ENCODE results near the gene DUSP8. TPM values are rescaled to one million over a fixed set of nuclear protein-coding genes. Genes with fewer than 3 reads are reported as not detected.

Gene DUSP8
- total RNA-seq, 2 experiments from 2014 or later, result not detected

- no TSS peak for BruUV-seq (replicated peaks)
- H3K79me2 ChIP-seq (ENCODE audit: insufficient read depth, low read depth, low read length), result no peaks in the 10 kb centered on the region
- intact Hi-C loops (cut with micrococcal nuclease; ENCODE audit: unreplicated experiment), result no loop called here
- TF ChIP-seq, protein P1, sequence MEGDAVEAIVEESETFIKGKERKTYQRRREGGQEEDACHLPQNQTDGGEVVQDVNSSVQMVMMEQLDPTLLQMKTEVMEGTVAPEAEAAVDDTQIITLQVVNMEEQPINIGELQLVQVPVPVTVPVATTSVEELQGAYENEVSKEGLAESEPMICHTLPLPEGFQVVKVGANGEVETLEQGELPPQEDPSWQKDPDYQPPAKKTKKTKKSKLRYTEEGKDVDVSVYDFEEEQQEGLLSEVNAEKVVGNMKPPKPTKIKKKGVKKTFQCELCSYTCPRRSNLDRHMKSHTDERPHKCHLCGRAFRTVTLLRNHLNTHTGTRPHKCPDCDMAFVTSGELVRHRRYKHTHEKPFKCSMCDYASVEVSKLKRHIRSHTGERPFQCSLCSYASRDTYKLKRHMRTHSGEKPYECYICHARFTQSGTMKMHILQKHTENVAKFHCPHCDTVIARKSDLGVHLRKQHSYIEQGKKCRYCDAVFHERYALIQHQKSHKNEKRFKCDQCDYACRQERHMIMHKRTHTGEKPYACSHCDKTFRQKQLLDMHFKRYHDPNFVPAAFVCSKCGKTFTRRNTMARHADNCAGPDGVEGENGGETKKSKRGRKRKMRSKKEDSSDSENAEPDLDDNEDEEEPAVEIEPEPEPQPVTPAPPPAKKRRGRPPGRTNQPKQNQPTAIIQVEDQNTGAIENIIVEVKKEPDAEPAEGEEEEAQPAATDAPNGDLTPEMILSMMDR (conservative IDR thresholded peaks at IDR 0.05; ENCODE audit: low read length), result no peak
- no peak for TF ChIP-seq EZH2phosphoT487 (IDR thresholded peaks at IDR 0.05; ENCODE audit: borderline replicate concordance, low read depth, low read length)
- ChIA-PET POLR2A (interaction anchor here (0.6 kb wide), 2 partner anchors 20 to 37 kb away, joined by 4 read pairs; no protein-coding TSS in a partner anchor), CTCF (ENCODE audit: unreplicated experiment) (no interaction called here)
- H3K36me3 ChIP-seq (ENCODE audit: insufficient read depth, low read length), result no peaks in the 10 kb centered on the region
- no peaks in the 10 kb centered on the region for H4K20me1 ChIP-seq (ENCODE audit: insufficient read depth, low read length)
- H2AFZ ChIP-seq (ENCODE audit: low read length), result no peak overlapping the region
- no peak for DNase-seq (ENCODE audit: low spot score)
- no peaks in the 10 kb centered on the region for H3K4me1 ChIP-seq (ENCODE audit: insufficient read depth, low read length, poor library complexity, severe bottlenecking)
- no peak overlapping the region for H3K4me2 ChIP-seq (ENCODE audit: low read length)
- no peaks in the 10 kb centered on the region for H3K9me2 ChIP-seq (ENCODE audit: insufficient read depth, low read length)
- no peak overlapping the region for H3K4me3 ChIP-seq (ENCODE audit: low read depth, low read length, poor library complexity, severe bottlenecking)
- H3K9me3 ChIP-seq (ENCODE audit: low read length), result no peaks in the 10 kb centered on the region
- H3K27ac ChIP-seq (ENCODE audit: low read depth, low read length, poor library complexity, severe bottlenecking), result no peak overlapping the region
Observed at GRCh38 chr11:1557904-1558774, 13.9 kb downstream of the DUSP8 start.

DNA sequence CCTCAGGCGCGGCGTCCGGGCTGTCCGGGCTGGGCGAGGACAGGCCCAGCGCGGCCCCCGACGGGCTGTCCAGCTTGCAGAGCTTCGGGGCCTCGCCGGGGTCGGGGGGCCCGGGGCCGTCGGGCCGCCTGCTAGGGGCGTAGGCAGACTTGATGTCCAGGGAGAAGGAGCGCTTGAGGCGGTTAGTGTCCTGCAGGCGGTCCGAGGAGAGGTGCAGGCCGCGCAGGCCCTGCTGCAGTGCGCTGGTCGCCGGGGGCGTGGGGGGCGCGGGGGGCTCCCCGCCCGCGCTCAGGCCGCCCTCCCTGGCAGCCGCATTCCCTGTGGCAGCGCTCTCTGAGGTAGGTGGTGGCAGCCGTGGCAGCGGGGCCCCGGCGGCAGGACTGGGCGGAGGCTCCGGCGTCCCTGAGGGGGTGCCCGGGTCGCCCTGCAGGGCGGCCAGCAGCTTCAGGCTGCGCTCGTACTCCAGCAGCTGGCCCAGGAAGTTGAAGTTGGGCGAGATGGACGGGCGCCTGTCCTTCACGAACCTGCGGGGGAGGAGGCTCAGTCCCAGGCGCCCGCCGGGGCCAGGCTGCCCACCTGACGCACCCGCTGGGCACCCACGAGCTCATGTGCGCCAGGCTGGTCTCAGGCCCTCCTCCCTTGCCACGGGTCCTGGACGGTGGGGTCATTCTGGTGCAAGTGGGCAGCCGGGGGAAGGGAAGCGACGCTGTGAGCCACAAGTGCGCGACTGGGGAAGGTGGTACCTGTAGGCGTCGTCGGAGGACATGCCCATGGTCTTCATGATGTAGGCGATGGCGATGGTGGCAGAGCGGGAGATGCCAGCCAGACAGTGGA, 14.8 kb downstream of the DUSP8 start:
- intact Hi-C loops (cut with micrococcal nuclease; ENCODE audit: unreplicated experiment), result no loop called here
- POLR2A ChIA-PET, result interaction anchor here (0.6 kb wide), 2 partner anchors 19 to 36 kb away, joined by 4 read pairs; no protein-coding TSS in a partner anchor

GRCh38 chr11:1556278-1556902, 15.7 kb downstream of the DUSP8 start:
- no peak overlapping the region for H3K4me2 ChIP-seq (ENCODE audit: low read length)
- H2AFZ ChIP-seq (ENCODE audit: low read length), result no peak overlapping the region
- no TSS peak for BruUV-seq (replicated peaks)
- POLR2A ChIA-PET, result no interaction called here
- no peaks in the 10 kb centered on the region for H3K79me2 ChIP-seq (ENCODE audit: insufficient read depth, low read depth, low read length)
- H3K9me2 ChIP-seq (ENCODE audit: insufficient read depth, low read length), result no peaks in the 10 kb centered on the region
- H4K20me1 ChIP-seq (ENCODE audit: insufficient read depth, low read length), result no peaks in the 10 kb centered on the region
- H3K36me3 ChIP-seq (ENCODE audit: insufficient read depth, low read length), result no peaks in the 10 kb centered on the region
- DNase-seq (ENCODE audit: low spot score), result no peak
- H3K4me1 ChIP-seq (ENCODE audit: insufficient read depth, low read length, poor library complexity, severe bottlenecking), result no peaks in the 10 kb centered on the region
- CTCF ChIA-PET (ENCODE audit: unreplicated experiment), result no interaction called here
- intact Hi-C loops (cut with micrococcal nuclease; ENCODE audit: unreplicated experiment), result no loop called here
- H3K9me3 ChIP-seq (ENCODE audit: low read length), result no peaks in the 10 kb centered on the region
- no peak for TF ChIP-seq EZH2phosphoT487 (IDR thresholded peaks at IDR 0.05; ENCODE audit: borderline replicate concordance, low read depth, low read length)
- TF ChIP-seq, protein P1 (conservative IDR thresholded peaks at IDR 0.05; ENCODE audit: low read length), result no peak
- H3K27ac ChIP-seq (ENCODE audit: low read depth, low read length, poor library complexity, severe bottlenecking), result no peak overlapping the region
- H3K4me3 ChIP-seq (ENCODE audit: low read depth, low read length, poor library complexity, severe bottlenecking), result no peak overlapping the region

More for the DNA sequence above, 14.8 kb downstream of the DUSP8 start:
- no TSS peak for BruUV-seq (replicated peaks)
- no peaks in the 10 kb centered on the region for H3K9me3 ChIP-seq (ENCODE audit: low read length)
- H3K79me2 ChIP-seq (ENCODE audit: insufficient read depth, low read depth, low read length), result no peaks in the 10 kb centered on the region
- CTCF ChIA-PET (ENCODE audit: unreplicated experiment), result no interaction called here
- H3K27ac ChIP-seq (ENCODE audit: low read depth, low read length, poor library complexity, severe bottlenecking), result no peak overlapping the region
- no peak overlapping the region for H3K4me2 ChIP-seq (ENCODE audit: low read length)
- no peaks in the 10 kb centered on the region for H3K36me3 ChIP-seq (ENCODE audit: insufficient read depth, low read length)
- no peaks in the 10 kb centered on the region for H3K4me1 ChIP-seq (ENCODE audit: insufficient read depth, low read length, poor library complexity, severe bottlenecking)
- no peaks in the 10 kb centered on the region for H3K9me2 ChIP-seq (ENCODE audit: insufficient read depth, low read length)
- no peak for DNase-seq (ENCODE audit: low spot score)
- no peak overlapping the region for H2AFZ ChIP-seq (ENCODE audit: low read length)
- TF ChIP-seq EZH2phosphoT487 (IDR thresholded peaks at IDR 0.05; ENCODE audit: borderline replicate concordance, low read depth, low read length), result no peak
- no peaks in the 10 kb centered on the region for H4K20me1 ChIP-seq (ENCODE audit: insufficient read depth, low read length)
- H3K4me3 ChIP-seq (ENCODE audit: low read depth, low read length, poor library complexity, severe bottlenecking), result no peak overlapping the region
